Sciatic nerve (tissue), 2 donors: ENCODE results near the gene KRTAP10-12. TPM values are rescaled to one million over a fixed set of nuclear protein-coding genes. Genes with fewer than 3 reads are reported as not detected.
A peak's percentile ranks its signal among the peaks of the same experiment; 100 is the strongest.

Experiments used
- ATAC-seq: fragments of 200-7000 bp; cut with Tn5 transposase; one replicate; pipeline ENCODE4 v1.9.1; 2020; ENCODE audit warnings: mild to moderate bottlenecking, moderate library complexity
- DNase-seq: peaks from one replicate; pipeline ENCODE4 v3.0.0-alpha.2; 2020; ENCODE audit warnings: low spot score
- intact Hi-C: fragments of 100-400 bp; cut with DNase I; formaldehyde crosslinking; loops from one replicate; pipeline ENCODE4 v1.14.2; 2022
- total RNA-seq: library from RNA; stranded (reverse); fragmentation: NEBNext Ultra II Directional; extraction: Animal tissue kit (Norgen Biotek cat#: 25700); gene quantifications from one replicate; pipeline ENCODE4 v1.2.1, GENCODE V29; 2021
- donor health status: DM: no; HTN: no; CAD: no.
- donor health status: DM: no; HTN: no; CAD: no.

Gene KRTAP10-12
- total RNA-seq, 1 donor from 2014 or later, result not detected

DNA sequence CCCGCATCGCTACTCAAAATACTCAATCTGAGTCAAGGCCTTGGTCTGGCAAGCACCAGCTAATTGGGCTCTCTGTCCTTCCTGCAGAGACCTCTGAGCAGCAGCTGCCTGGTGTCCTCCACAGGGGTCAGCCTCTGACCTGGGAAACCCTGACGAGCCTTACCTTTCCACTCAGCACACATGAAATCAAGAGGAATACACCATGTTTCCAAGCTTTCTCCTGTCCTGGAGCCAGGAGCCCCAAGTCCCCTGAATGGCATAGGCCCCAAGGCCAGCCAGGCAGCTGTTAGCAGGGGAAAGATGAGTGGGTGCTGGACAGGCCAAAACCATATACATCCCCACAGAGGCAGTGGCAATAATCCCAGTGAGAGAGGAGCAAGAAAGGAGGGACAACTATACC is 41.6 kb downstream of the KRTAP10-12 start:
- intact Hi-C loops, result loop anchor here (5.0 kb wide), 1 partner anchor 594 kb away; no protein-coding TSS in a partner anchor
- DNase-seq, result peak; percentile 13
- ATAC-seq, result no peak

DNA sequence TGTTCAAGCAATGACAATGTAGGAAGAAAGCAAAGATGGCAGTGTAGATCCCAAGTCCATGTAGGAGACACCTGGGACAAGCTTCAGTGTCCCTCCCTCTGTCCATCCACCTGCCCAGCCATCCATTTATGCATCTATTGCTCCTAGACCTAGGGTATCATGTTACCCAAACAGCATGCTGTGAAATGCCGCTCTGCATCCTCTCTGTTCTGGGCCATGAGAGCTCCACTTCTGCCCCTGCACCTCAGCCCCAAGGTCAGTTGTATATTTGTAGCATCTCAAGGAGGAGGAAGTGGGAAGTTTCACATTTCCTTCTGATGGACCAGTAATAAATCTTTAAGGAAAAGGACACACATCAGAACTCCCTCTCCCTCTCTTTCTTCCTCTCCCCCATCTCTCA is 42.3 kb downstream of the KRTAP10-12 start:
- intact Hi-C loops, result loop anchor here (5.0 kb wide), 1 partner anchor 593 kb away; no protein-coding TSS in a partner anchor
- DNase-seq, result no peak
- ATAC-seq, result no peak

- intact Hi-C loops, result no loop called here
- DNase-seq, result peak; percentile 23
- no peak for ATAC-seq
Observed at GRCh38 chr21:44740742-44741141, 43.8 kb downstream of the KRTAP10-12 start.

GRCh38 chr21:44741921-44742320 is 44.9 kb downstream of the KRTAP10-12 start:
- intact Hi-C loops, result no loop called here

GRCh38 chr21:44742418-44743153 is 45.6 kb downstream of the KRTAP10-12 start:
- DNase-seq (no peak), ATAC-seq (no peak)
- intact Hi-C loops, result no loop called here

More at GRCh38 chr21:44741921-44742320, 44.9 kb downstream of the KRTAP10-12 start:
- peak; percentile 9 for DNase-seq
- no peak for ATAC-seq

Other genes with a start within 250 kb of the KRTAP10-12 start
- 6.8 TPM for gene LRRC3, start 241.7 kb upstream of the KRTAP10-12 start, total RNA-seq
- not detected for gene KRTAP10-1, start 157.0 kb upstream of the KRTAP10-12 start, total RNA-seq
- gene KRTAP10-2, start 145.7 kb upstream of the KRTAP10-12 start, total RNA-seq, result not detected
- not detected for gene KRTAP10-3, start 138.4 kb upstream of the KRTAP10-12 start, total RNA-seq
- gene KRTAP10-4, start 123.4 kb upstream of the KRTAP10-12 start, total RNA-seq, result not detected
- not detected for gene KRTAP10-5, start 116.6 kb upstream of the KRTAP10-12 start, total RNA-seq
- gene KRTAP10-6, start 104.7 kb upstream of the KRTAP10-12 start, total RNA-seq, result not detected
- gene KRTAP10-7, start 96.6 kb upstream of the KRTAP10-12 start, total RNA-seq, result not detected
- not detected for gene KRTAP10-8, start 85.1 kb upstream of the KRTAP10-12 start, total RNA-seq
- gene KRTAP10-9, start 70.1 kb upstream of the KRTAP10-12 start, total RNA-seq, result not detected
- not detected for gene KRTAP10-10, start 59.8 kb upstream of the KRTAP10-12 start, total RNA-seq
- not detected for gene KRTAP10-11, start 50.8 kb upstream of the KRTAP10-12 start, total RNA-seq
- gene KRTAP12-4, start 42.5 kb upstream of the KRTAP10-12 start, total RNA-seq, result not detected
- not detected for gene KRTAP12-3, start 39.2 kb upstream of the KRTAP10-12 start, total RNA-seq
- gene KRTAP12-2, start 30.2 kb upstream of the KRTAP10-12 start, total RNA-seq, result not detected
- not detected for gene KRTAP12-1, start 15.0 kb upstream of the KRTAP10-12 start, total RNA-seq
- gene TSPEAR, start 14.4 kb downstream of the KRTAP10-12 start, total RNA-seq, result not detected
- gene UBE2G2, start 104.6 kb downstream of the KRTAP10-12 start, total RNA-seq, result 78.0 TPM
- gene SUMO3, start 120.9 kb downstream of the KRTAP10-12 start, total RNA-seq, result 65.5 TPM
- 192 TPM for gene PTTG1IP, start 176.5 kb downstream of the KRTAP10-12 start, total RNA-seq
- gene ITGB2, start 223.7 kb downstream of the KRTAP10-12 start, total RNA-seq, result 56.7 TPM
- gene SLX9, start 242.9 kb downstream of the KRTAP10-12 start, total RNA-seq, result 17.1 TPM